WTC11 (cell line): Measurements from ENCODE around the gene PRRC2A. TPM values are rescaled to one million over a fixed set of nuclear protein-coding genes. Genes with fewer than 3 reads are reported as not detected.

ENCODE experiments used
- ATAC-seq: fragments of 200-7000 bp; cut with Tn5 transposase; 2 replicates; pipeline ENCODE4 v1.10.0; 2021; ENCODE audit warnings: mild to moderate bottlenecking, moderate library complexity
- CTCF ChIA-PET: fragments of 300-600 bp; sonication (Branson Sonifier 250); formaldehyde crosslinking; loops from one replicate; lab custom pipeline; 2021; ENCODE audit warnings: antibody characterized with exemption; lab: Charles Lee
- POLR2A ChIA-PET: fragments of 350-600 bp; sonication (Branson Sonifier 250); formaldehyde crosslinking; loops from one replicate; lab custom pipeline; 2021; ENCODE audit warnings: antibody characterized with exemption; lab: Charles Lee
- DNase-seq: peaks from one replicate; pipeline ENCODE4 v3.0.0; 2021; ENCODE audit warnings: low spot score
- H3K27ac Mint-ChIP-seq: 2 replicates; pipeline ENCODE4 v1.8.0; 2021; ENCODE audit warnings: mixed read lengths
- H3K27me3 Mint-ChIP-seq: 2 replicates; pipeline ENCODE4 v1.8.0; 2021; ENCODE audit warnings: low read depth, mild to moderate bottlenecking, moderate library complexity, mixed read lengths
- H3K36me3 Mint-ChIP-seq: 2 replicates; pipeline ENCODE4 v1.8.0; 2021; ENCODE audit warnings: mixed read lengths
- H3K4me1 Mint-ChIP-seq: 2 replicates; pipeline ENCODE4 v1.8.0; 2022; ENCODE audit warnings: mixed read lengths
- H3K4me3 Mint-ChIP-seq: 2 replicates; pipeline ENCODE4 v1.8.0; 2021; ENCODE audit warnings: mild to moderate bottlenecking, moderate library complexity, mixed read lengths
- H3K9me3 Mint-ChIP-seq: 2 replicates; pipeline ENCODE4 v1.8.0; 2021; ENCODE audit warnings: mixed read lengths
- ATF1 ChIP-seq: sonication (generic); formaldehyde crosslinking; IDR thresholded peaks from 2 replicates; pipeline ENCODE4 v1.8.1; 2023; ENCODE audit warnings: mild to moderate bottlenecking, moderate library complexity, missing genetic modification reagents
- CREM ChIP-seq: sonication (generic); formaldehyde crosslinking; IDR thresholded peaks from 2 replicates; pipeline ENCODE4 v1.8.1; 2022; ENCODE audit warnings: mild to moderate bottlenecking, missing genetic modification reagents, moderate library complexity
- ELF4 ChIP-seq: sonication (generic); formaldehyde crosslinking; IDR thresholded peaks from 2 replicates; pipeline ENCODE4 v1.8.1; 2022; ENCODE audit warnings: low read depth, mild to moderate bottlenecking, moderate library complexity, missing genetic modification reagents
- ESRRA ChIP-seq: sonication (generic); formaldehyde crosslinking; IDR thresholded peaks from 2 replicates; pipeline ENCODE4 v1.8.1; 2022; ENCODE audit warnings: mild to moderate bottlenecking, missing genetic modification reagents, borderline replicate concordance
- FOXJ3 ChIP-seq: sonication (generic); formaldehyde crosslinking; IDR thresholded peaks from 2 replicates; pipeline ENCODE4 v1.9.0; 2021; ENCODE audit warnings: missing genetic modification reagents, mild to moderate bottlenecking, borderline replicate concordance
- FOXK1 ChIP-seq: sonication (generic); formaldehyde crosslinking; IDR thresholded peaks from 2 replicates; pipeline ENCODE4 v1.8.0; 2022; ENCODE audit warnings: mild to moderate bottlenecking, moderate library complexity, missing genetic modification reagents
- GRHL2 ChIP-seq: fragments of 250-450 bp; sonication (Bioruptor Pico); IDR thresholded peaks from 2 replicates; pipeline ENCODE4 v1.8.0; 2022; ENCODE audit warnings: mild to moderate bottlenecking, moderate library complexity; ENCODE audit not compliant: insufficient replicate concordance, severe bottlenecking
- IRF2 ChIP-seq: sonication (generic); formaldehyde crosslinking; IDR thresholded peaks from 2 replicates; pipeline ENCODE4 v1.8.0; 2022; ENCODE audit warnings: low read depth, missing genetic modification reagents, borderline replicate concordance
- JAZF1 ChIP-seq: fragments of 250-450 bp; sonication (Bioruptor Pico); IDR thresholded peaks from 2 replicates; pipeline ENCODE4 v1.9.0; 2021; ENCODE audit warnings: moderate library complexity, mild to moderate bottlenecking, inconsistent platforms
- KAT7 ChIP-seq: sonication (generic); formaldehyde crosslinking; IDR thresholded peaks from 2 replicates; pipeline ENCODE4 v1.8.1; 2023; ENCODE audit warnings: missing genetic modification reagents, mild to moderate bottlenecking, borderline replicate concordance
- NFATC4 ChIP-seq: fragments of 250-450 bp; sonication (Bioruptor Pico); IDR thresholded peaks from 2 replicates; pipeline ENCODE4 v1.9.0; 2021; ENCODE audit warnings: mild to moderate bottlenecking
- RELA ChIP-seq: sonication (generic); formaldehyde crosslinking; IDR thresholded peaks from 2 replicates; pipeline ENCODE4 v1.8.1; 2022; ENCODE audit warnings: missing genetic modification reagents, mild to moderate bottlenecking, borderline replicate concordance
- ZNF138 ChIP-seq: sonication (generic); formaldehyde crosslinking; conservative IDR thresholded peaks from 2 replicates; pipeline ENCODE4 v1.8.1; 2022; ENCODE audit warnings: mild to moderate bottlenecking, moderate library complexity, missing genetic modification reagents
- ZNF232 ChIP-seq: sonication (generic); formaldehyde crosslinking; IDR thresholded peaks from 2 replicates; pipeline ENCODE4 v1.8.0; 2022; ENCODE audit warnings: mild to moderate bottlenecking, missing genetic modification reagents
- ZNF396 ChIP-seq: fragments of 250-450 bp; sonication (Bioruptor Pico); IDR thresholded peaks from 2 replicates; pipeline ENCODE4 v1.8.0; 2021; ENCODE audit warnings: mild to moderate bottlenecking, moderate library complexity, borderline replicate concordance
- total RNA-seq: library from RNA; stranded (reverse); gene quantifications from 3 replicates; pipeline ENCODE4 v1.2.3, GENCODE V29; 2021
- TF ChIP-seq, protein P1 (sequence below): sonication (generic); formaldehyde crosslinking; conservative IDR thresholded peaks from 2 replicates; pipeline ENCODE4 v1.8.1; 2022; ENCODE audit warnings: mild to moderate bottlenecking, missing genetic modification reagents
- TF ChIP-seq, protein P2 (sequence below): fragments of 250-450 bp; sonication (Bioruptor Pico); IDR thresholded peaks from 2 replicates; pipeline ENCODE4 v1.9.0; 2021; ENCODE audit warnings: mild to moderate bottlenecking
- TF ChIP-seq, protein P3 (sequence below): sonication (generic); formaldehyde crosslinking; IDR thresholded peaks from 2 replicates; pipeline ENCODE4 v1.8.1; 2023; ENCODE audit warnings: mild to moderate bottlenecking, missing genetic modification reagents
- TF ChIP-seq, protein P4 (sequence below): sonication (generic); formaldehyde crosslinking; IDR thresholded peaks from 2 replicates; pipeline ENCODE4 v1.8.1; 2022; ENCODE audit warnings: low read depth, mild to moderate bottlenecking, moderate library complexity, missing genetic modification reagents, borderline replicate concordance
- TF ChIP-seq, protein P5 (sequence below): fragments of 250-450 bp; sonication (Bioruptor Pico); IDR thresholded peaks from 2 replicates; pipeline ENCODE4 v1.9.0; 2021; ENCODE audit warnings: mild to moderate bottlenecking

Gene PRRC2A
- total RNA-seq, 1 experiment from 2014 or later = 372 TPM

DNA sequence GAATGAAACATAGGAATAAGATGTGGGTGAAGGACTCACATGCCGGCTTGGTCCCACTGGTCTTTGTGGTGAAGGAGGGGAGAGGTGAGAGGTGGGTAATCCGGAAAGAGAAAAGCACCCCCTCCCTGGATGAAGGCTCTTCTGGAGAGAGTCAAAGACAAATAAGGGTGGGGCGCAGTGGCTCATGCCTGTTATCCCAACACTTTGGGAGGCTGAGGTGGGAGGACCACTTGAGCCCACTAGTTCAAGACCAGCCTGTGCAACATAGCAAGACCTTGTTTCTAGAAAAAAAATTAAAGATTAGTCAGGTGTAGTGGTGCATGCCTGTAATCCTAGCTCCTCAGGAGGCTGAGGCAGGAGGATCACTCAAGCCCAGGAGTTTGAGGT lies 41.4 kb upstream of the PRRC2A start (continued):
- TF ChIP-seq FOXK1 = no peak
- TF ChIP-seq, protein P1, sequence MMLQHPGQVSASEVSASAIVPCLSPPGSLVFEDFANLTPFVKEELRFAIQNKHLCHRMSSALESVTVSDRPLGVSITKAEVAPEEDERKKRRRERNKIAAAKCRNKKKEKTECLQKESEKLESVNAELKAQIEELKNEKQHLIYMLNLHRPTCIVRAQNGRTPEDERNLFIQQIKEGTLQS = no peak
- no peak for TF ChIP-seq ZNF396 (CRISPR knock-in tag)
- TF ChIP-seq, all 79 proteins: peak for 0

DNA sequence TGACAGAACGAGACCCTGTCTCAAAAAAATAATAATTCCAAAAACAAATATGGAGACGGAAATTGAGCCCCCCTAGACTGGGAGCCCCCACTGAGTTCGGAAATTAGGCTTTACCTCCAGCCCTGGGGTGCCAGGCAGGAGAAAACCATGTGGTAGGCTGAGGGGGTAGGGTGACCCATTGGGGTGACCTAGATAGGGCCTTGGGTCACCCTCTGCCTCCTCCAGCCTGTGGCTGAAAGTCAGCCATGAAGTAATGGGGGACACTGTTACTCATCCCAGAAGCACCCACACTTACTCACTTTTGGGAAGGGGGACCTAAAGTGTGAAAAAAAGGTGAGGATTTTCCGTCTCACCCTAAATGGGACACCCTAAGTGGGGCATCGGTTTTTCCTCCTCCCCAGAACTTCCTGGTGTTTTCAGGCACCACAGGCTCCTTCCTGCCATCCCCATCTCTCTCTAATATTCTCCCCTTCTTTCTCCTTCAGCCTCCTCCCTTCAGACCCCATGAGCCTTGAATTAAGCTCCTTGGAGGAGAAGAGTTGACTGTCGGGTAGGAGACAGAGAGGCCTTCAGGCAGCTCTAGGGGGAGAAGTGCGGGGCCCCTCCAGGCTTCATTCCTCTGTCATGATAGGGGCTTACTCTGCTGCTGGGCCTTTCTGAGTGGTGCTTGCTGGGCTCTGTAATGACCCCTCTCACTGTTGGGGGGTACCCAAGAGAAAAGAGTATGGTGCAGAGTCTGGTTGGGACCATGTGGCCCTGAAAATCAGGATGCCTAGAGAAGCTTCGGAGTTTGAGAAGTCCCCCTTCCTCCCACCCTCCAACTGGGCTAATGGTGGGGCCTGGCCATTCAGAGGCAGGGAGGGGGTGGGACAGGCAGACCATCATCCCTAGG lies 40.7 kb upstream of the PRRC2A start:
- ChIA-PET POLR2A (interaction anchor here (0.6 to 1.5 kb wide), 3 partner anchors 28 to 38 kb away, joined by 3 to 5 read pairs (median 4); partner anchors contain the start of genes ATP6V1G2, DDX39B and NFKBIL1), CTCF (interaction anchor here (0.6 to 15.1 kb wide), 21 partner anchors 10 to 190 kb away, joined by 3 to 293 read pairs (median 5); partner anchors contain the start of genes ATP6V1G2, C6orf47, DDX39B and MICB)
- peaks cover 54% of the 10 kb centered on the region for H3K27me3 Mint-ChIP-seq
- H3K4me1 Mint-ChIP-seq = peaks cover 35% of the 10 kb centered on the region
- H3K4me3 Mint-ChIP-seq = peak overlapping the region; percentile 92
- no peaks in the 10 kb centered on the region for H3K36me3 Mint-ChIP-seq
- TF ChIP-seq, protein P2, sequence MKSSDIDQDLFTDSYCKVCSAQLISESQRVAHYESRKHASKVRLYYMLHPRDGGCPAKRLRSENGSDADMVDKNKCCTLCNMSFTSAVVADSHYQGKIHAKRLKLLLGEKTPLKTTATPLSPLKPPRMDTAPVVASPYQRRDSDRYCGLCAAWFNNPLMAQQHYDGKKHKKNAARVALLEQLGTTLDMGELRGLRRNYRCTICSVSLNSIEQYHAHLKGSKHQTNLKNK (CRISPR knock-in tag) = no peak
- TF ChIP-seq IRF2 (CRISPR knock-in tag) (no peak), RELA (CRISPR knock-in tag) (no peak), ZNF232 (CRISPR knock-in tag) (no peak), KAT7 (CRISPR knock-in tag) (no peak), FOXK1 (no peak), ELF4 (CRISPR knock-in tag) (no peak), GRHL2 (CRISPR knock-in tag) (no peak), JAZF1 (CRISPR knock-in tag) (no peak), FOXJ3 (CRISPR knock-in tag) (no peak), CREM (CRISPR knock-in tag) (no peak), NFATC4 (CRISPR knock-in tag) (no peak), ZNF138 (CRISPR knock-in tag) (no peak), ATF1 (CRISPR knock-in tag) (no peak), ESRRA (CRISPR knock-in tag) (no peak)
- TF ChIP-seq, protein P3, sequence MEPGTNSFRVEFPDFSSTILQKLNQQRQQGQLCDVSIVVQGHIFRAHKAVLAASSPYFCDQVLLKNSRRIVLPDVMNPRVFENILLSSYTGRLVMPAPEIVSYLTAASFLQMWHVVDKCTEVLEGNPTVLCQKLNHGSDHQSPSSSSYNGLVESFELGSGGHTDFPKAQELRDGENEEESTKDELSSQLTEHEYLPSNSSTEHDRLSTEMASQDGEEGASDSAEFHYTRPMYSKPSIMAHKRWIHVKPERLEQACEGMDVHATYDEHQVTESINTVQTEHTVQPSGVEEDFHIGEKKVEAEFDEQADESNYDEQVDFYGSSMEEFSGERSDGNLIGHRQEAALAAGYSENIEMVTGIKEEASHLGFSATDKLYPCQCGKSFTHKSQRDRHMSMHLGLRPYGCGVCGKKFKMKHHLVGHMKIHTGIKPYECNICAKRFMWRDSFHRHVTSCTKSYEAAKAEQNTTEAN = no peak
- TF ChIP-seq, protein P4, sequence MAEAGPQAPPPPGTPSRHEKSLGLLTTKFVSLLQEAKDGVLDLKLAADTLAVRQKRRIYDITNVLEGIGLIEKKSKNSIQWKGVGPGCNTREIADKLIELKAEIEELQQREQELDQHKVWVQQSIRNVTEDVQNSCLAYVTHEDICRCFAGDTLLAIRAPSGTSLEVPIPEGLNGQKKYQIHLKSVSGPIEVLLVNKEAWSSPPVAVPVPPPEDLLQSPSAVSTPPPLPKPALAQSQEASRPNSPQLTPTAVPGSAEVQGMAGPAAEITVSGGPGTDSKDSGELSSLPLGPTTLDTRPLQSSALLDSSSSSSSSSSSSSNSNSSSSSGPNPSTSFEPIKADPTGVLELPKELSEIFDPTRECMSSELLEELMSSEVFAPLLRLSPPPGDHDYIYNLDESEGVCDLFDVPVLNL (CRISPR knock-in tag) = no peak
- TF ChIP-seq, protein P5, sequence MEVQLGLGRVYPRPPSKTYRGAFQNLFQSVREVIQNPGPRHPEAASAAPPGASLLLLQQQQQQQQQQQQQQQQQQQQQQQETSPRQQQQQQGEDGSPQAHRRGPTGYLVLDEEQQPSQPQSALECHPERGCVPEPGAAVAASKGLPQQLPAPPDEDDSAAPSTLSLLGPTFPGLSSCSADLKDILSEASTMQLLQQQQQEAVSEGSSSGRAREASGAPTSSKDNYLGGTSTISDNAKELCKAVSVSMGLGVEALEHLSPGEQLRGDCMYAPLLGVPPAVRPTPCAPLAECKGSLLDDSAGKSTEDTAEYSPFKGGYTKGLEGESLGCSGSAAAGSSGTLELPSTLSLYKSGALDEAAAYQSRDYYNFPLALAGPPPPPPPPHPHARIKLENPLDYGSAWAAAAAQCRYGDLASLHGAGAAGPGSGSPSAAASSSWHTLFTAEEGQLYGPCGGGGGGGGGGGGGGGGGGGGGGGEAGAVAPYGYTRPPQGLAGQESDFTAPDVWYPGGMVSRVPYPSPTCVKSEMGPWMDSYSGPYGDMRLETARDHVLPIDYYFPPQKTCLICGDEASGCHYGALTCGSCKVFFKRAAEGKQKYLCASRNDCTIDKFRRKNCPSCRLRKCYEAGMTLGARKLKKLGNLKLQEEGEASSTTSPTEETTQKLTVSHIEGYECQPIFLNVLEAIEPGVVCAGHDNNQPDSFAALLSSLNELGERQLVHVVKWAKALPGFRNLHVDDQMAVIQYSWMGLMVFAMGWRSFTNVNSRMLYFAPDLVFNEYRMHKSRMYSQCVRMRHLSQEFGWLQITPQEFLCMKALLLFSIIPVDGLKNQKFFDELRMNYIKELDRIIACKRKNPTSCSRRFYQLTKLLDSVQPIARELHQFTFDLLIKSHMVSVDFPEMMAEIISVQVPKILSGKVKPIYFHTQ = no peak
- no peak overlapping the region for H3K27ac Mint-ChIP-seq
- ATAC-seq = no peak
- no peak for DNase-seq
- no peaks in the 10 kb centered on the region for H3K9me3 Mint-ChIP-seq
